HG03457 (cell line): ENCODE data around the gene NRXN3.

Experiments used
- ATAC-seq: cut with Tn5 transposase; IDR thresholded peaks from one replicate; pipeline ENCODE4 v1.9.1; 2021; ENCODE audit warnings: moderate number of reproducible peaks; ENCODE audit not compliant: unreplicated experiment

Gene NRXN3

DNA sequence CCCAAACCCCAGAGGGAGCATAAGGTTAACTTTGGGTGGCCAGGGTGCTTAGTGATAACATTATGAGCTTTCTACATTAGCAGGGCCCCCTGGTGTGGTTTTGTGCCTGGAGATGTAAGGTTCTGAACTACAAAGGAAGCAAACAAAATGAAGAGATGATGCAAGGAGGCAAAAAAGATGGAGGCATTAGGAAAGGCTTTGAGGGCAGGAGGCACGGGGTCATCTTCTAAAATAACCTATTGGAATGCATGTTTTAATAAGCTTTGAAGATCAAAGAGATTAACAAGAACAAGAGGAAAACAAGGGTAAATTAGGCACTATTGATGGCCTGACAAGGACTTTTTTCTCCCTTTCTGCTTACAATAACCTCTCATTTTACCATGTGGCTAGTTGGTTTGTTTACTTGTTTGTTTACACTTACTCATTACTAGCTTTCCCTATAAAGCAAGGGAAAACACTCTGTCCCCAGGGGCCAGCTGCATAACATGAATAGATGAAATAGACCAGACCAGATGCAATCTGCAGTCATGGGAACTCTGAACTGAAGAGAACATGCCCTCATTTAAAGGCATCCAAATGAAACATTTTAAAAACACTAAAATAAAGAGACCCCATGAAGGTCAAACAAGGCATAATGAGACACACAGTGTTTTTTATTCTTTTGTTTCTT, 1650.8 kb downstream of the NRXN3 start:
- no peak for ATAC-seq

GRCh38 chr14:79822034-79822433, 1651.9 kb downstream of the NRXN3 start:
- ATAC-seq, result no peak

- ATAC-seq, result no peak
Measured at GRCh38 chr14:79825046-79825521, 1654.9 kb downstream of the NRXN3 start.

DNA sequence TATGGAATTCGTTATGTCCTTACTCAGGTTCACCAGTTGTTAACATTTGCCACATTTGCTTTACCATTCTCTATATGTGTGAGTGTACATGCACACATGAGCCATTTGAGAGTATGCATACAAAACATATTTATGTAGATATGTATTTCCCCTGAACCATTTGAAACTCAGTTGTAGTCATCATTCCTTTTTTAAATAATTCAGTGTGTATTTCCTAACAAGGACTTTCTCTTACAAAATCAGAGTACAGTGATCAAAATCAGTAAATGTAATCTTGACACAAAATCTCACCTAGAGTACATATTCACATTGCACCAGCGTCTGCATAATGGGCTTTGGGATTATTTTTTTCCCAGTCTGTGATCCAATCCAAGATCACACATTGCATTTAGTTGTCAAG, 1656.2 kb downstream of the NRXN3 start:
- no peak for ATAC-seq

- ATAC-seq, result no peak
Measured at GRCh38 chr14:79829405-79830166, 1659.4 kb downstream of the NRXN3 start.

GRCh38 chr14:79831195-79831892, 1661.2 kb downstream of the NRXN3 start:
- ATAC-seq, result no peak

- ATAC-seq, result no peak
Measured at GRCh38 chr14:79833781-79834180, 1663.6 kb downstream of the NRXN3 start.

GRCh38 chr14:79834868-79835267, 1664.7 kb downstream of the NRXN3 start:
- ATAC-seq, result no peak

- ATAC-seq, result no peak
Measured at GRCh38 chr14:79836577-79836976, 1666.4 kb downstream of the NRXN3 start.

DNA sequence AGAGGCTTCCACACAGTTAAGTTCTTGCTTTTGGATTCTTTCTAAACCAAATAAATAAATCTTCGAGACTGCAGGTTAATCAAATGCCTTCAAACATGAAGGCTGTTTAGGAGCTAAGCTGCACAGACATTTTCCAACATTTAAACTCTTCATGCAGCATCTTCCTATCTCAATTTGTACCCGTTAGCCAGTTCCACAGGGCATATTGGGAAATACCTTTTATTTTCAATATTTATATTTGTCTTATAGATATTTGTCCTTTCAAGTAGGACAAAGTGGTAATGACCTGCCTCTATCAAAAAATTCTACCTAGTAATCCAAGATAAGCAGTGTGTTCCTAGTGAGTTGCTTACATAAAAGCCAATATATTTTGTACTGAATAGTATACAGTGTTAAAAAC, 1667.5 kb downstream of the NRXN3 start:
- ATAC-seq, result no peak

GRCh38 chr14:79840103-79840502, 1669.9 kb downstream of the NRXN3 start:
- no peak for ATAC-seq

- ATAC-seq, result no peak
Measured at GRCh38 chr14:79840831-79841230, 1670.7 kb downstream of the NRXN3 start.

- no peak for ATAC-seq
Measured at GRCh38 chr14:79841433-79841832, 1671.3 kb downstream of the NRXN3 start.

DNA sequence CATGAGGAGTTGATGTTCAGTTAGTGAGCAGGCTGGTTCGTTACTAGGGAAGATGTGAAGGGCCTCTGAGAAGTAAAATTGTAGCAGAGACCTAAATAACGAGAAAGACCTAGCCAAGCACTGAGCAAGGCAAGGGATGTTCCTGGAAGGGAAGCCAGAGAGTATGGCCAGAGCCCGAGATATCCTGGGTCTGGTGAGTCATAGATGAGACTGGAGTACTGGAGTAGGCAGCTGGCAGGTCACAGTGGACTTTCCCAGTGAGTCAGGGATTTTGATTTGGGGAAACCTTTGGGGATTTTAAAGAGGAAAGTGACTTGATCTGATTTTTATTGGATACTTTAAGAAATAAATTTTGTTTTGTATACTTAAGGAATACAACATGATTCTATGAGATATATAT, 1672.1 kb downstream of the NRXN3 start:
- ATAC-seq, result no peak

DNA sequence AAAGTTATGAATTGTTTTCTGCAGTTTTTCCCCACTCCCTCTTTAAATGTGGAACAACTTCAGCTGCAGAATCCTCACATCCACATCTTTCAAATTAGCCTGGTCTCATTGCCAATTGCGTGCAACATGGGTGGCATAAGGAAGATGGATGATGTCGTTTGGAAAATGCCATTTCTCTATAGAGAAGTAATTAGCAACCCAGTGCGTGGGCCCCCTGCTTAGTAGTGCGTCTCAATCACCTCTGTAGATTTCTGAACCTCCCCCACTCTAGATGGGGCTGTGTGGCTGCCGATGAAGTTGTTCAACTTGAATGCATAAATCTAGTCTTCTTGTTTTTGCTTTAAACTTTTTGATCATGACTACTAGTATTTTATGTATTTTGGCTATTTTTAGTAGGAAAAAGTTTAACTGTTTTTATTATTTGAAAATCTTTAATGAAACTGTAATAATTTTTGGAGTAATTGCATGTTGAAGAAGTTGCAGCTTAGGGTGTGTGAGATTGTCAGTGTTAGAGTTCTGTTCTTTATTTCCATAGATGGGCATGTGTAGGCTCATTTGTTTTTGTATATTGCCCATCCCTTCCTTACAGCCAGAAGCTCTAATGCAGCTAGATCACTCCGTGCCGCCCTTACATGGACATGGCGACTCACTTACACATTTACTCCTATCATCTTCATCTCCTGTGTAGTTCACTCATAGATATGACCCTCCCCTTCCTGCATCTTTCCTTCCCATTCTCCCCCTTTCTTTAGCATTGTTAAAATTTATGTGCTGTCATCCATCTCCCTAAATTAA, 1683.0 kb downstream of the NRXN3 start:
- ATAC-seq, result no peak

- no peak for ATAC-seq
Measured at GRCh38 chr14:79855789-79856188, 1685.6 kb downstream of the NRXN3 start.

GRCh38 chr14:79856381-79856780, 1686.2 kb downstream of the NRXN3 start:
- ATAC-seq, result no peak

GRCh38 chr14:79861111-79861510, 1690.9 kb downstream of the NRXN3 start:
- no peak for ATAC-seq

DNA sequence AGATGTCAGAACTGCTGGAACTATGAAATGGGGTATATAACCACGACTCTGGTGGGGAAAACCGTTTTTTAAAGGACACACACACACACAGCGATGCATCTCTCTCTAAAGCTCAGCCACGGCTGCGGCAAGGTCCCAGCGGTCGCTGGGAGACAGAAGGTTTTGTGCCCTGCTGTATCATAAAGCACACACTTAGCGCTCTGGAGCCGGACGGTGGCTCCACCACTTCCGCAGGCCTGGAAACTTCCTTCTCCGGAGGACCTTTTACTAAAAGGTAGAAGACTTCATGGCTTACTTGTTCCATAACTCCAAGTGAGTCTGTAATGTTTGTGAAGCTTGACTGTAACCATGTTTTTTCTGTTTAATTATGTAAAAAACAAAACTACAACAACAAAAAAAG, 1691.9 kb downstream of the NRXN3 start:
- ATAC-seq, result no peak

- no peak for ATAC-seq
Measured at GRCh38 chr14:79871136-79871535, 1701.0 kb downstream of the NRXN3 start.

- no peak for ATAC-seq
Measured at GRCh38 chr14:79878229-79878628, 1708.1 kb downstream of the NRXN3 start.
